ENCODE results near the gene RPP40. TPM values are rescaled to one million over a fixed set of nuclear protein-coding genes. Genes with fewer than 3 reads are reported as not detected.

Gene RPP40
- total RNA-seq, 4 donors from 2014 or later, result 5.1 to 16.4 (median 12.2) TPM

GRCh38 chr6:4977468-4977867 lies 26.4 kb downstream of the RPP40 start:
- H3K27ac ChIP-seq, result no peak overlapping the region
- no peaks in the 10 kb centered on the region for H3K36me3 ChIP-seq
- DNase-seq (no peak), ATAC-seq (no peak)
- in situ Hi-C loops (cut with MboI; ENCODE audit: low sequenced_read_pairs in 4 of 4), result no loop called here
- H3K4me3 ChIP-seq, result no peak overlapping the region
- H3K4me1 ChIP-seq, result peaks cover 12 to 18% of the 10 kb centered on the region in 2 donors
- H3K27me3 ChIP-seq, result no peaks in the 10 kb centered on the region
- no peaks in the 10 kb centered on the region for H3K9me3 ChIP-seq
- intact Hi-C loops (cut with DNase I; ENCODE audit: low total_unique reads), result no loop called here
- no peak for TF ChIP-seq CTCF (IDR thresholded peaks at IDR 0.05 in 4 of 5, conservative IDR thresholded peaks at IDR 0.05 in 1 of 5)
- TF ChIP-seq POLR2A (IDR thresholded peaks at IDR 0.05), result no peak

- no peak overlapping the region for H3K27ac ChIP-seq
Measured at GRCh38 chr6:4975506-4975905, 28.3 kb downstream of the RPP40 start.

GRCh38 chr6:4974962-4975361 lies 28.9 kb downstream of the RPP40 start:
- in situ Hi-C loops (cut with MboI; ENCODE audit: low sequenced_read_pairs in 4 of 4), result no loop called here
- H3K27ac ChIP-seq, result peak overlapping the region; percentile 69 to 81 (median 73)

More at GRCh38 chr6:4975506-4975905, 28.3 kb downstream of the RPP40 start:
- Histone ChIP-seq H3K36me3 (no peaks in the 10 kb centered on the region), H3K4me1 (peaks cover 12 to 20% of the 10 kb centered on the region in 2 donors), H3K27me3 (no peaks in the 10 kb centered on the region), H3K4me3 (no peak overlapping the region), H3K9me3 (no peaks in the 10 kb centered on the region)
- no peak for TF ChIP-seq POLR2A (IDR thresholded peaks at IDR 0.05)
- no peak for TF ChIP-seq CTCF (IDR thresholded peaks at IDR 0.05 in 4 of 5, conservative IDR thresholded peaks at IDR 0.05 in 1 of 5)
- intact Hi-C loops (cut with DNase I; ENCODE audit: low total_unique reads), result no loop called here
- in situ Hi-C loops (cut with MboI; ENCODE audit: low sequenced_read_pairs in 4 of 4), result no loop called here
- DNase-seq (no peak), ATAC-seq (no peak)

GRCh38 chr6:4973982-4974745 lies 29.7 kb downstream of the RPP40 start:
- Histone ChIP-seq H3K27me3 (no peaks in the 10 kb centered on the region), H3K36me3 (no peaks in the 10 kb centered on the region), H3K9me3 (no peaks in the 10 kb centered on the region), H3K4me3 (peak overlapping the region in 1 of 4 donors; percentile 19), H3K4me1 (peaks cover 22 to 33% of the 10 kb centered on the region in 2 donors), H3K27ac (peak overlapping the region; percentile 69 to 81 (median 73))
- DNase-seq, result peak; percentile 70 to 85
- in situ Hi-C loops (cut with MboI; ENCODE audit: low sequenced_read_pairs in 4 of 4), result no loop called here
- ATAC-seq, result peak; percentile 96 to 99
- TF ChIP-seq POLR2A (IDR thresholded peaks at IDR 0.05), result peak in 1 of 2 donors; percentile 32
- TF ChIP-seq CTCF (IDR thresholded peaks at IDR 0.05 in 4 of 5, conservative IDR thresholded peaks at IDR 0.05 in 1 of 5), result no peak
- intact Hi-C loops (cut with DNase I; ENCODE audit: low total_unique reads), result no loop called here

More at GRCh38 chr6:4974962-4975361, 28.9 kb downstream of the RPP40 start:
- TF ChIP-seq POLR2A (IDR thresholded peaks at IDR 0.05), result no peak
- no peak for TF ChIP-seq CTCF (IDR thresholded peaks at IDR 0.05 in 4 of 5, conservative IDR thresholded peaks at IDR 0.05 in 1 of 5)
- no peaks in the 10 kb centered on the region for H3K36me3 ChIP-seq
- ATAC-seq (no peak), DNase-seq (no peak)
- no peaks in the 10 kb centered on the region for H3K9me3 ChIP-seq
- H3K27me3 ChIP-seq, result no peaks in the 10 kb centered on the region
- intact Hi-C loops (cut with DNase I; ENCODE audit: low total_unique reads), result no loop called here
- peaks cover 14 to 25% of the 10 kb centered on the region in 2 donors for H3K4me1 ChIP-seq
- H3K4me3 ChIP-seq, result no peak overlapping the region

Data from gastrocnemius medialis (tissue), 4 donors.